ENCODE data around the gene NDRG4.
"Not testable (repeated sequence)": the region's sequence is repeated elsewhere in the genome, so short reads cannot be mapped to it uniquely, and the experiment has no call there.

The NDRG4 gene

DNA sequence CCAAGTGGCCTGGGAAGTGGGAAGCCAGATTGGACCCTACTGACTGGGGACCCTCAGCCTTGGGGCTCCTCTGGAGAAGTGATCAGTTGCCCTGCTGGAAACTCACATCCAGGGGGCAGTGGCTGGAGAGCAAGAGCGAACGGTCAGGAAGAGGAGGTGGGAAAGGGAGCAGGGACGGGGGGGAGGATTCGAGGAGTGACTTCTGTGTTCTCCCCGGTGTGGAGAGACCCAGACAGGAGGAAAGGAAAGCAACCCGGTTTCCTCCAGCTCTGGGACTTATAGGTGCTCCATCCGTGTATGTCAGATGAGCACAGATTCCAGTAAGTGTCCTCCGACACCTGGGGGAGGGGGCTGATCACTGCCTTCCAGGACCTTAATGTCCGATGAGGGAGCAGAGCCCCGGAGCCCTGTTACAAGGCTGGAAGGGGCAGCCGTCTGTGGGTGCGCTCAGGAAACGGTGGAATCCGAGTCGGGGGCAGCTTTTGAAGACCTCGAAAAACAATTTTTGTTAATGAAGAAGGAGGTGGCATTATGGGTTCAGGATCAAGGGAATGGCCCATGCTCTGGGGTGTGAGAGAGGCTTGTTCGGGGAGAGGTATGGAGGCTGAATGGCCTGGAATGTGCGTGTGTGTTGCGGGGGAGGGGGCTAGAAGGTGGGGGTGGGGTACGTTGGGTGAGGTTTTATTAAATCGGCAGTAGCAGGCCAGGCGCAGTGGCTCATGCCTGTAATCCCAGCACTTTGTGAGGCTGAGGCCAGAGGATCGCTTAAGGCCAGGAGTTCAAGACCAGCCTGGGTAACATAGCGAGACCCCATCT, 34.8 kb upstream of the NDRG4 start:
- DNase-seq (ENCODE audit: low read depth in 1 of 2, low spot score in 1 of 2): no peak

- no peak for DNase-seq (ENCODE audit: low read depth in 1 of 2, low spot score in 1 of 2)
Observed at GRCh38 chr16:58465817-58466216, 34.1 kb upstream of the NDRG4 start.

DNA sequence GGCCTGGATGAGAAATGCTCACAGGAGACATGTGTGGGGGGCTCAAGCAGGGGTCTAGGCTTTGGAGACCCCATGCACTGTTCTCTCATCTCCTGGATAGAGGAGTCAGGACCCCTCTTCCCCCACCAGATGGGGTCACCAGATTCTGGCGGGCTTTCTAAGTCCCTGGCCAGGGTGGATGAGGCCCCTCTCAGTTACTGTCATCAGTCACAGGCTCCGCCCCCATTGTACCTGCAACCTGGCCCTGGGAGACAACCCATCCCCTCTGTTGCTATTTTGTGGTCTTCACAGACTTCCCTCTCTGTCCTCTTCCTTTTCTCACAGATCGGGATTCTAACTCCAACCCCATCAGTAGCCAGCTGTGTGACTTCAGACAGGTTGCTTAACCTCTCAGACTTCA, 33.5 kb upstream of the NDRG4 start:
- no peak for DNase-seq (ENCODE audit: low read depth in 1 of 2, low spot score in 1 of 2)

DNA sequence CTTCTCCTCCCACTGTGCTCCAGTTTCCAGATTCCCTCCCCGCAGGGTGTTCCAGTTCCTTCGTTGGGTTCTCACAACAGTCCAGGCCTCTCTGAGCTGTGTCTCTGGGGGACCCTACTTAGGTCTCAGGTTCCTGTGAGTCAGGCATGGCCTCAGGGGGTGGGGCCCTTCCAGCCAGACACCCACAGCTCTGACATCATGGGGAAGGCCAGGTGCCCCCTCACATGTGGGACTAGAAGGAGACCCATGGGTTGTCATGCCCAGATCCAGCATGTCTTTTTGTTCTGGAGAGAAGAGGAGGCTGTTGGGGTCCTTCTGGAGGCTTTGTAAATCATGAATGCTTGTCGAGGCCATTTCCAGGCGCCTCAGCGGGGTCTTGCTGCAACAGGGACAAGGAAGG, 32.0 kb upstream of the NDRG4 start:
- no peak for DNase-seq (ENCODE audit: low read depth in 1 of 2, low spot score in 1 of 2)

GRCh38 chr16:58471209-58471975, 28.6 kb upstream of the NDRG4 start:
- DNase-seq (ENCODE audit: low read depth in 1 of 2, low spot score in 1 of 2): no peak

- no peak for DNase-seq (ENCODE audit: low read depth in 1 of 2, low spot score in 1 of 2)
Observed at GRCh38 chr16:58472266-58472665, 27.7 kb upstream of the NDRG4 start.

- no peak for DNase-seq (ENCODE audit: low read depth in 1 of 2, low spot score in 1 of 2)
Observed at GRCh38 chr16:58472827-58473226, 27.1 kb upstream of the NDRG4 start.

GRCh38 chr16:58474296-58474695, 25.6 kb upstream of the NDRG4 start:
- DNase-seq (ENCODE audit: low read depth in 1 of 2, low spot score in 1 of 2): no peak

DNA sequence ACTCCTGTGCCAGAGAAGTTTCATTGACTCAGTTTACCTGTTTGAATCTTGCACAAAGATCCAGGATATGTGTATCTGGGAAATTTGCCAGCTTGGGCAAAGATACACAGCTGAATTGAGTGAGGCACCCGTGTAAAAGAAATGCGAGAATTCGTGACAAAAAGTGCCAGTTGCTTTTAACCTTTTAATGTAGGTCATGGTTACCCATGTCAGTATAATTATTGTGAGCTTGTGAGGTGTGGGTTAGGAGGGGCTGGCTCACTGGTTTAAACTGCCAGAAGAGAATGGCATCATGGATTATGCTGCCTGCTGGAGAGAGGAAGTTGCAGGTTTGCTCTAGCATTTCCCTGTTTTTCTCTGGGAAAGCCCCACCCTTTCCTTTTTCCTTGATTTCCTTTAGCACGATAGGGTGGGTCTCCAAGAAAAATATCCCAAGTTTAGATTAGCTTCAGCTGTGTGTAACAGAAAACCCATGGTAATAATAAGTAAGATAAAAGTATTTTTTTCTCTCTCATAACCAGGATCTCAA, 24.8 kb upstream of the NDRG4 start:
- DNase-seq (ENCODE audit: low read depth in 1 of 2, low spot score in 1 of 2): no peak

GRCh38 chr16:58476791-58477190, 23.2 kb upstream of the NDRG4 start:
- no peak for DNase-seq (ENCODE audit: low read depth in 1 of 2, low spot score in 1 of 2)

DNA sequence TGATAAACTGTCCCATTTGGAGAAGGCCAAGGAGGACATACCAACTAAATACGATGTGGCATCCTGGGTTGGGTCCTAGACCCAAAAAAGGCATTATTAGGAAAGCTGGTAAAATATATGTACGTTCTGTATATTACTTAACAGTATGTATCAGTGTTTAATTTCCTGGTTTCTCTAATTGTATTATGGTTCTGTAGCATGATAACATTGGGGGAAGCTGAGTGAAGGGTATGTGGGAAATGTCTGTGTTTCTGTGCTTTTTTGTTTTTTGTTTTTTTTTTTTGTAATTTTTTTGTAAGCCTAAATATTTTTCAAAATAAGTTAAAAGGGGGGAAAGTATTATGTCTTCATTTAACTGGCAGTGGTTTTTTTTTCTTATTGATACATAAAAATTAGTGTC, 21.5 kb upstream of the NDRG4 start:
- DNase-seq (ENCODE audit: low read depth in 1 of 2, low spot score in 1 of 2): no peak

GRCh38 chr16:58481226-58481869, 18.6 kb upstream of the NDRG4 start:
- DNase-seq (ENCODE audit: low read depth in 1 of 2, low spot score in 1 of 2): no peak

DNA sequence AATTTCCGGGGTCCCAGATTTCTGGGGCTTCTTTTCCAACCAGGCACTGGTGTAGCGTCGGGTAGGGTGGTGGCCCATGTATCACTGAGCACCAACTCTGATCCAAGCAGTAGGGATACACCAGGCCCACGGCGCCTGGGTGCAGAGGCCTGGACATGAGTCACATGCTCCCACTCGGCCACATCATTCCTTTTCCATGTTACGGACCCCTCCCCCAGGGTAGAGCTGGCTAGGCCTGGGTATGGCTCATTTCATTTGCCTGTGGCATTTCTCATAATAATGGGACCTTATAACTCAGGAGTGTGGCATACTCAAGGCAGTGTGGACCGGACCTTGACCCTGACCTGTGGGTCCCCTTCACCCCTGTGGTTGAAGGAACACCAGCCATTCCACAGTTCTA, 18.0 kb upstream of the NDRG4 start:
- no peak for DNase-seq (ENCODE audit: low read depth in 1 of 2, low spot score in 1 of 2)

DNA sequence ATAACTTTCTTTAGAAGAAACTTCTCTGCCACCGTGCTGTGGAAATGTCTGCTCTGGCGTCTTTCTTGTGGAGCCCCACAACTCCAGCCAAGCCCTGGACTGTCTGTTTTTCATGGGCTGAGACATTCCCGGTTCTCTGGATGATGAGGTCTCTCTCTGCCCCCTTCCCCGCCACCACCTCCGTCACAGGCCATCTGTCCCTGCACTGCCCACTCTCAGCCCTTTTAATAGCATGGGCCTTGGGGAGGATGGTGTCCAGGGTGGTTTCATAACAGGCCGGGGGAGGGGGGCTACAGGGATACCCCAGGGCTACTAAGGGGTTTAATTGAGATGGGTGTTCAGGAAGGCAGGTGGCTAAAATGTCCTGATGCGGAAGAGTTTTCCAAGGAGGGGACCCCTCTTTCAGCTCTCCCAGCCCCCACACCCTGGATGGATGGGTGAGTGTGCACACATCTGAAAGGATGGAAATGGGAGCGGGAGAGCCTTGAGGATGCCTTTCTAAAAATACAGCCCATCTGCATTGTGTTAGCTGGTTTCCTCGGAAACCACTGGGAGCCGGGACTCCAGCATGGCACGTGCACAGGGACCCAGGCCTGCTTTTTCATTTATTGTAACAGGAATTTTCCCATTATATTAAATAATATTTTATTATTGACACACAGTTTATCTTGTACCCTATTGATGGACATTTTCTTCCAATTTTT, 14.6 kb upstream of the NDRG4 start:
- DNase-seq (ENCODE audit: low read depth in 1 of 2, low spot score in 1 of 2): no peak

DNA sequence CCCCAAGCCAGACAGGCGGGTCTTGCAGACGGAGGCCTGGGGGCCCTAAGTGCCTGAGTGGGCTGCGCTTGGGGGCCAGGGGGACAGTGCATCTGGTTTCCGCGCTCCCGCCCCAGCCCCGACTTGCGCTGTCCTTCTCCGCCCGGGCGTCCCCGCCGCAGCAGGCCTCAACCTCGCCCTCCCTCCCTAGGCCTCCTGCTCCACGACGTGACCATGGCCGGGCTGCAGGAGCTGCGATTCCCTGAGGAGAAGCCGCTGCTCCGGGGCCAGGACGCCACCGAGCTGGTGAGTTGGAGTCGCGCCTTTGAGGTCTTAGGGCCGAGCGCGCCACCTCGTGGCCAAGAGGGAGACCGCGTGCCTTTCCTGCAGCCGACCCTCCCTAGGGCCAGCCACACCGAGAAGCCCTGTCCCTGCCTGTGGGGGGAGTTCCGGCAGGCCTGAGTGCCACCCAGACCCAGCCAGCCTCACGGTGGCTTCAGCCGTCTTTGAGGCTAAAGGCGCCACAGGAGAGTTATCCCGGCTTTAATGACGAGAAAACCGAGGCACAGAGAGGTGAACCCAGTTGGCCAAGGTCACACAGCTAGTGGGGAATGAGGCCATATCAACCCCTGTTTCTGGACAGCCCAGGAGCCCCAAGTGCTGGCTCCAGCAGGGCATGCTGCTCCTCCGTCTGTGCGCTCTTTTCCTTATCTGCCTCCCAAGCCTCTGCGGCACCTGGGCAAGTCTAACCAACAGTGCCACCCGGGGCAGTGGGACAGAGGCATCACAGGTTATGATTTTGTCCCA, 12.2 kb upstream of the NDRG4 start:
- DNase-seq (ENCODE audit: low read depth in 1 of 2, low spot score in 1 of 2): peak; percentile 36 to 61

DNA sequence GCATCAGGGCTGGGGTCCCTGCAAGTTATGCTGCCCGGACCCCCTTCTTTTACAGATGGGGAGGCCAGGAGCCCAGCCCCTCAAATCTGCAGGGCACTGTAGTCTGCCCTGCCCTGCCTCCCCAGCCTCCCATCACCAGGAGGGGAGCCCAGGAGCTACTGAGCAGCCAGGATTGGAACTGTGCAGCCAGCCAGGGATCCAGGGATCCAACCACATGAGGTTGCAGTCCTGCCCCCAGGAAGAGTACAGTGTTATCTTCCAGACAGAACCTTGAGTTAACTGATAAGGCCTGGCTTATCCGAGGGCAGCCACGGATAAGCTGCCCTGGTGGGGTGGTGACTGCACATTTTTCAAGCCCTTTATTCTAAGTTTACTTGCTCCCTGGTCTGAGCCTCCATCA, 11.4 kb upstream of the NDRG4 start:
- no peak for DNase-seq (ENCODE audit: low read depth in 1 of 2, low spot score in 1 of 2)

- no peak for DNase-seq (ENCODE audit: low read depth in 1 of 2, low spot score in 1 of 2)
Observed at GRCh38 chr16:58490065-58490464, 9.9 kb upstream of the NDRG4 start.

DNA sequence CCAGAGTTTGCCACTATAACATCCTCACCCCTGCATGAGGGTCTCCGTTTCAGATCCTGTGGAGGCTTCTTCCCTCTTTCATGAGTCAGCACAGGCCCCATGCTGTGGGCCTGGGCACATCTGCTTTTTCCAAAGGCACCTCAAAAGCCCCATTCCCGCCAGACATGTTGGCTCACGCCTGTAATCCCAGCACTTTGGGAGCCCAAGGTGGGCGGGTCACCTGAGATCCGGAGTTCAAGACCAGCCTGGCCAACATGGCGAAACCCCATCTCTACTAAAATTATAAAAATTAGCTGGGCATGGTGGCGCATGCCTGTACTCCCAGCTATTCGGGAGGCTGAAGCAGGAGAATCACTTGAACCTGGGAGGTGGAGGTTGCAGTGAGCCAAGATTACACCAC, 9.4 kb upstream of the NDRG4 start:
- not testable (repeated sequence) for DNase-seq (ENCODE audit: low read depth in 1 of 2, low spot score in 1 of 2)

DNA sequence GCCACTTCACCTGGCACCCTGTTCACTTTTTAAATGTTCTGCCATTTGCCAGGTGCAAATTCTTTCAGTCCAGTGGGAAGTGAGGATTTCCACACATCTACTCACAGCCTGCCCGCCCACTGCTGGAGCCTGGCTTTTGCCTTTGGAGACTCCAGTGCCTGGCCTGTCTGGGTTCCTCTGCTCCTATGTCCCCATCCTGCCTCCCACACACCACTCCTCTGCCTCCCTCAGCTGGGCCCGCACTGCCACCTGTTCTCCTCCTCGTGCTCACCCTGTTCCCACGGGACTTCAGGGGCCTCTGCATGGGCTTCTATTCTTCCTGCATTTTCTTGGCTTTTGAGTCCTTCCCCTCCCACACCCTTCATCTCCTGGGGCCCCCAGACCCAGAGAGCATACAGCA, 7.9 kb upstream of the NDRG4 start:
- no peak for DNase-seq (ENCODE audit: low read depth in 1 of 2, low spot score in 1 of 2)

- no peak for DNase-seq (ENCODE audit: low read depth in 1 of 2, low spot score in 1 of 2)
Observed at GRCh38 chr16:58492735-58493134, 7.2 kb upstream of the NDRG4 start.

Data from stimulated activated CD4-positive, alpha-beta T cell treated with anti-CD3 and anti-CD28 coated beads, Interleukin-15, amount 100 ng/mL, for 1 hour (primary cell).